Stimulated activated CD8-positive, alpha-beta memory T cell treated with anti-CD3 and anti-CD28 coated beads, Interleukin-15, amount 100 ng/mL, for 48 hours (primary cell): ENCODE data around the gene CCDC57.

Source experiments
- DNase-seq, 2 donors: peaks; one replicate each; pipeline ENCODE4 v3.0.0-alpha.2; 2020; ENCODE audit warnings: low read depth in 2 of 2

The CCDC57 gene

GRCh38 chr17:82107341-82107860 lies 105.2 kb downstream of the CCDC57 start:
- no peak for DNase-seq

- no peak for DNase-seq
These were observed 105.8 kb downstream of the CCDC57 start for GRCh38 chr17:82106688-82107305.

GRCh38 chr17:82105882-82106687 lies 106.6 kb downstream of the CCDC57 start:
- peak; percentile 59 to 67 for DNase-seq

GRCh38 chr17:82105417-82105881 lies 107.2 kb downstream of the CCDC57 start:
- no peak for DNase-seq

GRCh38 chr17:82104797-82105416 lies 107.7 kb downstream of the CCDC57 start:
- DNase-seq = no peak

GRCh38 chr17:82103553-82104451 lies 108.8 kb downstream of the CCDC57 start:
- no peak for DNase-seq

GRCh38 chr17:82101767-82102679 lies 110.6 kb downstream of the CCDC57 start:
- no peak for DNase-seq

GRCh38 chr17:82101301-82101715 lies 111.3 kb downstream of the CCDC57 start:
- DNase-seq = no peak

GRCh38 chr17:82100502-82101298 lies 111.9 kb downstream of the CCDC57 start:
- DNase-seq = no peak

- DNase-seq = no peak
These were observed 113.5 kb downstream of the CCDC57 start for GRCh38 chr17:82098939-82099763.

GRCh38 chr17:82098169-82098938 lies 114.3 kb downstream of the CCDC57 start, which contains the start of gene FASN:
Gene FASN, minus strand, starts transcription at chr17:82098236. Its CDS starts 1,791 bp downstream, at chr17:82096445.
- DNase-seq = peak; percentile 92 to 94

- no peak for DNase-seq
These were observed 114.8 kb downstream of the CCDC57 start for GRCh38 chr17:82097919-82098168.

- no peak for DNase-seq
These were observed 115.3 kb downstream of the CCDC57 start for GRCh38 chr17:82097184-82097918.

GRCh38 chr17:82096709-82097183 lies 115.9 kb downstream of the CCDC57 start:
- DNase-seq = no peak

- DNase-seq = no peak
These were observed 116.6 kb downstream of the CCDC57 start for GRCh38 chr17:82095777-82096708.
